ENCODE measurements around the gene LOXL3.

DNA sequence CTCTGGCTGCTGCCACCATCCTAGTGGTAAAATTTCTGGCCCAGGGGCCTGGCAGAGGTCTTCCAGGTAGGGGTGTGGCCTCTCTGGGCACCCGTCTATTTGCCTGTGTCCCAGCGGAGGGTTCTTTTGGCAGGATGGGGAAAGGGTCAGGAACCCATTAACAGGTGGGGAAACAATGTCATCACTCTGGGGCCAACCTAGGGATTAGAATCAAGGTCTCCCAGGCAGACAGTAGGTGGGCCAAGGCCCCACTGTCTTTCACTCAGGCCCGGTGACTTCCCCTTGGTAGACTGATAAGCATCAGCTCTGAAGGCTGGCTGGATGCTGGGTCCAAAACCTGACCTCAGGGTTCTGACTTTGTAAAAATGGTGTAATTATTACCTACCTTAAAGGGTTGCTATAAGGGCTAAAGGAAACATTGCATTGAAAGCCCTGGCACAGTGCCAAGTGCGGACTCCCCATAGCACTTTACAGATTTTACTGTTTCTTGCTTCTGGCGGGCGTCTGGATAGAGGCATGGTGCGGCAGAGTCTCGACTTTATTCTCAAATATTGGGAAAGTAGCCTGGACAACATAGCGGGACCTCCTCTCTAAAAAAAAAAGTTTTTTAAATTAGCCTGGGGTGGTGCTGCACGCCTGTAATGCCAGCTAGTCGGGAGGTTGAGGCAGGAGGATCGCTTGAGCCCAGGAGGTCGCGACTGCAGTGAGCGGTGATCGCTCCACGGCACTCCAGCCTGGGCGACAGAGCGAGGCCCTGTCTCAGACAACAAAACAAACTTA lies 56.6 kb downstream of the LOXL3 start:
- TF ChIP-seq YY1 (IDR thresholded peaks at IDR 0.05; ENCODE audit: insufficient read depth, insufficient read length) (no peak), ZNF274 (IDR thresholded peaks at IDR 0.05; ENCODE audit: low read depth, low read length) (no peak)

All from NT2/D1 (cell line).